Measurements from ENCODE around the gene MTCH1.

The MTCH1 gene

GRCh38 chr6:36920546-36920945 lies 65.5 kb downstream of the MTCH1 start:
- no peak for DNase-seq

- no peak for DNase-seq
Measured at GRCh38 chr6:36920049-36920448, 65.9 kb downstream of the MTCH1 start.

All from CD4-positive, alpha-beta T cell treated with Interleukin-6 for 4 hours (primary cell).